ENCODE results near the gene PCDHB5. TPM values are rescaled to one million over a fixed set of nuclear protein-coding genes. Genes with fewer than 3 reads are reported as not detected.
"Not testable (repeated sequence)": the region's sequence is repeated elsewhere in the genome, so short reads cannot be mapped to it uniquely, and the experiment has no call there.

Gene PCDHB5
- total RNA-seq, 1 experiment from 2014 or later = 12.5 TPM

DNA sequence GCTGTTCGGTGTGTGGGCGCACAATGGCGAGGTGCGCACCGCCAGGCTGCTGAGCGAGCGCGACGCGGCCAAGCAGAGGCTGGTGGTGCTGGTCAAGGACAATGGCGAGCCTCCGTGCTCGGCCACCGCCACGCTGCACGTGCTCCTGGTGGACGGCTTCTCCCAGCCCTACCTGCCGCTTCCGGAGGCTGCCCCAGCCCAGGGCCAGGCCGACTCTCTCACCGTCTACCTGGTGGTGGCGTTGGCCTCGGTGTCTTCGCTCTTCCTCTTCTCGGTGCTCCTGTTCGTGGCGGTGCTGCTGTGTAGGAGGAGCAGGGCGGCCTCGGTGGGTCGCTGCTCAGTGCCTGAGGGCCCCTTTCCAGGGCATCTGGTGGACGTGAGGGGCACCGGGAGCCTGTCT, 44.9 kb downstream of the PCDHB5 start:
- POLR2A ChIA-PET; H3K27me3 Mint-ChIP-seq (ENCODE audit: low read depth); H3K4me3 Mint-ChIP-seq; H3K27ac Mint-ChIP-seq; ATAC-seq; DNase-seq (ENCODE audit: low spot score); CTCF ChIA-PET: not testable (repeated sequence)
- TF ChIP-seq, protein P1, sequence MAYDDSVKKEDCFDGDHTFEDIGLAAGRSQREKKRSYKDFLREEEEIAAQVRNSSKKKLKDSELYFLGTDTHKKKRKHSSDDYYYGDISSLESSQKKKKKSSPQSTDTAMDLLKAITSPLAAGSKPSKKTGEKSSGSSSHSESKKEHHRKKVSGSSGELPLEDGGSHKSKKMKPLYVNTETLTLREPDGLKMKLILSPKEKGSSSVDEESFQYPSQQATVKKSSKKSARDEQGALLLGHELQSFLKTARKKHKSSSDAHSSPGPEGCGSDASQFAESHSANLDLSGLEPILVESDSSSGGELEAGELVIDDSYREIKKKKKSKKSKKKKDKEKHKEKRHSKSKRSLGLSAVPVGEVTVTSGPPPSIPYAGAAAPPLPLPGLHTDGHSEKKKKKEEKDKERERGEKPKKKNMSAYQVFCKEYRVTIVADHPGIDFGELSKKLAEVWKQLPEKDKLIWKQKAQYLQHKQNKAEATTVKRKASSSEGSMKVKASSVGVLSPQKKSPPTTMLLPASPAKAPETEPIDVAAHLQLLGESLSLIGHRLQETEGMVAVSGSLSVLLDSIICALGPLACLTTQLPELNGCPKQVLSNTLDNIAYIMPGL (CRISPR knock-in tag; IDR thresholded peaks at IDR 0.05) = peak; percentile 29; the same call in 1 of the 2 replicates
- Mint-ChIP-seq H3K4me1 (peaks cover 13% of the 10 kb centered on the region), H3K9me3 (peaks cover 15% of the 10 kb centered on the region), H3K36me3 (peaks cover 19% of the 10 kb centered on the region)

DNA sequence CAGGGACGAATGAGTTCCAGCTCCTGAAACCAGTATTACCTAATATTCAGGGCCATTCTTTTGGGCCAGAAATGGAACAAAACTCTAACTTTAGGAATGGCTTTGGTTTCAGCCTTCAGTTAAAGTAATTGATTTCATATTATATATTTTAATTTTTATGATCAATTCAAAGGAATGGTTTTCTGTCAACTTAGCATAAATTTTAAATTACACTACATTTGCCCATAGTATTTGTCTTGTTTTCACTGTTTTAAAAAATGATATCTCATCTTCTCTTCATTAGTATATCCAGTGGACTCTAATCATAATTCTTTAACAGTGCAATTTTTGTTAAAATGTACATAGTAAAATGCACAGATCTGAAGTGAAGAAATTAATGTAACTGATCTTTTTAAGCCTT, 45.3 kb downstream of the PCDHB5 start:
- TF ChIP-seq MXD4 (CRISPR knock-in tag; IDR thresholded peaks at IDR 0.05; ENCODE audit: borderline replicate concordance) = no peak
- TF ChIP-seq, protein P2, sequence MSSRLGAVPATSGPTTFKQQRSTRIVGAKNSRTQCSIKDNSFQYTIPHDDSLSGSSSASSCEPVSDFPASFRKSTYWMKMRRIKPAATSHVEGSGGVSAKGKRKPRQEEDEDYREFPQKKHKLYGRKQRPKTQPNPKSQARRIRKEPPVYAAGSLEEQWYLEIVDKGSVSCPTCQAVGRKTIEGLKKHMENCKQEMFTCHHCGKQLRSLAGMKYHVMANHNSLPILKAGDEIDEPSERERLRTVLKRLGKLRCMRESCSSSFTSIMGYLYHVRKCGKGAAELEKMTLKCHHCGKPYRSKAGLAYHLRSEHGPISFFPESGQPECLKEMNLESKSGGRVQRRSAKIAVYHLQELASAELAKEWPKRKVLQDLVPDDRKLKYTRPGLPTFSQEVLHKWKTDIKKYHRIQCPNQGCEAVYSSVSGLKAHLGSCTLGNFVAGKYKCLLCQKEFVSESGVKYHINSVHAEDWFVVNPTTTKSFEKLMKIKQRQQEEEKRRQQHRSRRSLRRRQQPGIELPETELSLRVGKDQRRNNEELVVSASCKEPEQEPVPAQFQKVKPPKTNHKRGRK (CRISPR knock-in tag; IDR thresholded peaks at IDR 0.05; ENCODE audit: borderline replicate concordance) = no peak
- no peak for TF ChIP-seq TCF7 (CRISPR knock-in tag; IDR thresholded peaks at IDR 0.05; ENCODE audit: low read depth)
- TF ChIP-seq OVOL2 (CRISPR knock-in tag; IDR thresholded peaks at IDR 0.05; ENCODE audit: borderline replicate concordance) = no peak
- TF ChIP-seq, protein P3, sequence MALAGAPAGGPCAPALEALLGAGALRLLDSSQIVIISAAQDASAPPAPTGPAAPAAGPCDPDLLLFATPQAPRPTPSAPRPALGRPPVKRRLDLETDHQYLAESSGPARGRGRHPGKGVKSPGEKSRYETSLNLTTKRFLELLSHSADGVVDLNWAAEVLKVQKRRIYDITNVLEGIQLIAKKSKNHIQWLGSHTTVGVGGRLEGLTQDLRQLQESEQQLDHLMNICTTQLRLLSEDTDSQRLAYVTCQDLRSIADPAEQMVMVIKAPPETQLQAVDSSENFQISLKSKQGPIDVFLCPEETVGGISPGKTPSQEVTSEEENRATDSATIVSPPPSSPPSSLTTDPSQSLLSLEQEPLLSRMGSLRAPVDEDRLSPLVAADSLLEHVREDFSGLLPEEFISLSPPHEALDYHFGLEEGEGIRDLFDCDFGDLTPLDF (CRISPR knock-in tag; IDR thresholded peaks at IDR 0.05) = no peak
- TF ChIP-seq TEAD4 (CRISPR knock-in tag; IDR thresholded peaks at IDR 0.05) = no peak
- TF ChIP-seq, protein P4, sequence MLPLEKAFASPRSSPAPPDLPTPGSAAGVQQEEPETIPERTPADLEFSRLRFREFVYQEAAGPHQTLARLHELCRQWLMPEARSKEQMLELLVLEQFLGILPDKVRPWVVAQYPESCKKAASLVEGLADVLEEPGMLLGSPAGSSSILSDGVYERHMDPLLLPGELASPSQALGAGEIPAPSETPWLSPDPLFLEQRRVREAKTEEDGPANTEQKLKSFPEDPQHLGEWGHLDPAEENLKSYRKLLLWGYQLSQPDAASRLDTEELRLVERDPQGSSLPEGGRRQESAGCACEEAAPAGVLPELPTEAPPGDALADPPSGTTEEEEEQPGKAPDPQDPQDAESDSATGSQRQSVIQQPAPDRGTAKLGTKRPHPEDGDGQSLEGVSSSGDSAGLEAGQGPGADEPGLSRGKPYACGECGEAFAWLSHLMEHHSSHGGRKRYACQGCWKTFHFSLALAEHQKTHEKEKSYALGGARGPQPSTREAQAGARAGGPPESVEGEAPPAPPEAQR (CRISPR knock-in tag; IDR thresholded peaks at IDR 0.05) = no peak
- TF ChIP-seq, protein P5, sequence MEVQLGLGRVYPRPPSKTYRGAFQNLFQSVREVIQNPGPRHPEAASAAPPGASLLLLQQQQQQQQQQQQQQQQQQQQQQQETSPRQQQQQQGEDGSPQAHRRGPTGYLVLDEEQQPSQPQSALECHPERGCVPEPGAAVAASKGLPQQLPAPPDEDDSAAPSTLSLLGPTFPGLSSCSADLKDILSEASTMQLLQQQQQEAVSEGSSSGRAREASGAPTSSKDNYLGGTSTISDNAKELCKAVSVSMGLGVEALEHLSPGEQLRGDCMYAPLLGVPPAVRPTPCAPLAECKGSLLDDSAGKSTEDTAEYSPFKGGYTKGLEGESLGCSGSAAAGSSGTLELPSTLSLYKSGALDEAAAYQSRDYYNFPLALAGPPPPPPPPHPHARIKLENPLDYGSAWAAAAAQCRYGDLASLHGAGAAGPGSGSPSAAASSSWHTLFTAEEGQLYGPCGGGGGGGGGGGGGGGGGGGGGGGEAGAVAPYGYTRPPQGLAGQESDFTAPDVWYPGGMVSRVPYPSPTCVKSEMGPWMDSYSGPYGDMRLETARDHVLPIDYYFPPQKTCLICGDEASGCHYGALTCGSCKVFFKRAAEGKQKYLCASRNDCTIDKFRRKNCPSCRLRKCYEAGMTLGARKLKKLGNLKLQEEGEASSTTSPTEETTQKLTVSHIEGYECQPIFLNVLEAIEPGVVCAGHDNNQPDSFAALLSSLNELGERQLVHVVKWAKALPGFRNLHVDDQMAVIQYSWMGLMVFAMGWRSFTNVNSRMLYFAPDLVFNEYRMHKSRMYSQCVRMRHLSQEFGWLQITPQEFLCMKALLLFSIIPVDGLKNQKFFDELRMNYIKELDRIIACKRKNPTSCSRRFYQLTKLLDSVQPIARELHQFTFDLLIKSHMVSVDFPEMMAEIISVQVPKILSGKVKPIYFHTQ (CRISPR knock-in tag; IDR thresholded peaks at IDR 0.05) = no peak
- TF ChIP-seq SMAD4 (CRISPR knock-in tag; IDR thresholded peaks at IDR 0.05) = no peak
- TF ChIP-seq ZNF396 (CRISPR knock-in tag; IDR thresholded peaks at IDR 0.05; ENCODE audit: borderline replicate concordance) = no peak
- TF ChIP-seq, protein P6, sequence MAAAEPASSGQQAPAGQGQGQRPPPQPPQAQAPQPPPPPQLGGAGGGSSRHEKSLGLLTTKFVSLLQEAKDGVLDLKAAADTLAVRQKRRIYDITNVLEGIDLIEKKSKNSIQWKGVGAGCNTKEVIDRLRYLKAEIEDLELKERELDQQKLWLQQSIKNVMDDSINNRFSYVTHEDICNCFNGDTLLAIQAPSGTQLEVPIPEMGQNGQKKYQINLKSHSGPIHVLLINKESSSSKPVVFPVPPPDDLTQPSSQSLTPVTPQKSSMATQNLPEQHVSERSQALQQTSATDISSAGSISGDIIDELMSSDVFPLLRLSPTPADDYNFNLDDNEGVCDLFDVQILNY (CRISPR knock-in tag; IDR thresholded peaks at IDR 0.05) = no peak
- TF ChIP-seq, protein P7, sequence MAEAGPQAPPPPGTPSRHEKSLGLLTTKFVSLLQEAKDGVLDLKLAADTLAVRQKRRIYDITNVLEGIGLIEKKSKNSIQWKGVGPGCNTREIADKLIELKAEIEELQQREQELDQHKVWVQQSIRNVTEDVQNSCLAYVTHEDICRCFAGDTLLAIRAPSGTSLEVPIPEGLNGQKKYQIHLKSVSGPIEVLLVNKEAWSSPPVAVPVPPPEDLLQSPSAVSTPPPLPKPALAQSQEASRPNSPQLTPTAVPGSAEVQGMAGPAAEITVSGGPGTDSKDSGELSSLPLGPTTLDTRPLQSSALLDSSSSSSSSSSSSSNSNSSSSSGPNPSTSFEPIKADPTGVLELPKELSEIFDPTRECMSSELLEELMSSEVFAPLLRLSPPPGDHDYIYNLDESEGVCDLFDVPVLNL (CRISPR knock-in tag; IDR thresholded peaks at IDR 0.05; ENCODE audit: borderline replicate concordance, low read depth) = no peak
- CTCF ChIA-PET = interaction anchor here (0.8 to 3.0 kb wide), 2 partner anchors 12 to 24 kb away, joined by 6 to 41 read pairs; partner anchors contain the start of gene PCDHB10
- ATAC-seq (no peak), DNase-seq (ENCODE audit: low spot score) (no peak)
- H3K4me1 Mint-ChIP-seq = peaks cover 13% of the 10 kb centered on the region
- peaks cover 19% of the 10 kb centered on the region for H3K36me3 Mint-ChIP-seq
- POLR2A ChIA-PET = no interaction called here
- no peak overlapping the region for H3K27ac Mint-ChIP-seq
- peaks cover 15% of the 10 kb centered on the region for H3K9me3 Mint-ChIP-seq
- no peaks in the 10 kb centered on the region; the same call in 1 of the 2 replicates for H3K27me3 Mint-ChIP-seq (ENCODE audit: low read depth)
- no peak overlapping the region for H3K4me3 Mint-ChIP-seq
